Fibroblast of the aortic adventitia (primary cell): ENCODE measurements around the gene MVB12B. TPM values are rescaled to one million over a fixed set of nuclear protein-coding genes. Genes with fewer than 3 reads are reported as not detected.

Experiments
- DNase-seq: peaks from one replicate; pipeline ENCODE4 v3.0.0-alpha.2; 2010; ENCODE audit warnings: low read depth
- H3K4me3 ChIP-seq: 2 replicates; pipeline ENCODE4 v1.5.1; 2011; ENCODE audit warnings: low read depth, mild to moderate bottlenecking, control low read depth, low read length, moderate library complexity
- total RNA-seq: library from RNA; depleted of rRNA; stranded (reverse); fragments of >200 nt; gene quantifications from 2 replicates; pipeline ENCODE4 v1.2.3, GENCODE V29; 2012; ENCODE audit warnings: low replicate concordance
- TF ChIP-seq, protein P1 (sequence below): IDR thresholded peaks from 2 replicates; pipeline ENCODE4 v1.5.1; 2011; ENCODE audit warnings: mild to moderate bottlenecking, low read length, control low read depth, inconsistent platforms; ENCODE audit not compliant: insufficient read depth

The MVB12B gene
- total RNA-seq, 1 donor: 3.5 TPM

- TF ChIP-seq, protein P1, sequence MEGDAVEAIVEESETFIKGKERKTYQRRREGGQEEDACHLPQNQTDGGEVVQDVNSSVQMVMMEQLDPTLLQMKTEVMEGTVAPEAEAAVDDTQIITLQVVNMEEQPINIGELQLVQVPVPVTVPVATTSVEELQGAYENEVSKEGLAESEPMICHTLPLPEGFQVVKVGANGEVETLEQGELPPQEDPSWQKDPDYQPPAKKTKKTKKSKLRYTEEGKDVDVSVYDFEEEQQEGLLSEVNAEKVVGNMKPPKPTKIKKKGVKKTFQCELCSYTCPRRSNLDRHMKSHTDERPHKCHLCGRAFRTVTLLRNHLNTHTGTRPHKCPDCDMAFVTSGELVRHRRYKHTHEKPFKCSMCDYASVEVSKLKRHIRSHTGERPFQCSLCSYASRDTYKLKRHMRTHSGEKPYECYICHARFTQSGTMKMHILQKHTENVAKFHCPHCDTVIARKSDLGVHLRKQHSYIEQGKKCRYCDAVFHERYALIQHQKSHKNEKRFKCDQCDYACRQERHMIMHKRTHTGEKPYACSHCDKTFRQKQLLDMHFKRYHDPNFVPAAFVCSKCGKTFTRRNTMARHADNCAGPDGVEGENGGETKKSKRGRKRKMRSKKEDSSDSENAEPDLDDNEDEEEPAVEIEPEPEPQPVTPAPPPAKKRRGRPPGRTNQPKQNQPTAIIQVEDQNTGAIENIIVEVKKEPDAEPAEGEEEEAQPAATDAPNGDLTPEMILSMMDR: no peak
- H3K4me3 ChIP-seq: no peak overlapping the region
- DNase-seq: no peak
Observed at GRCh38 chr9:126381195-126381594, 54.6 kb downstream of the MVB12B start.

DNA sequence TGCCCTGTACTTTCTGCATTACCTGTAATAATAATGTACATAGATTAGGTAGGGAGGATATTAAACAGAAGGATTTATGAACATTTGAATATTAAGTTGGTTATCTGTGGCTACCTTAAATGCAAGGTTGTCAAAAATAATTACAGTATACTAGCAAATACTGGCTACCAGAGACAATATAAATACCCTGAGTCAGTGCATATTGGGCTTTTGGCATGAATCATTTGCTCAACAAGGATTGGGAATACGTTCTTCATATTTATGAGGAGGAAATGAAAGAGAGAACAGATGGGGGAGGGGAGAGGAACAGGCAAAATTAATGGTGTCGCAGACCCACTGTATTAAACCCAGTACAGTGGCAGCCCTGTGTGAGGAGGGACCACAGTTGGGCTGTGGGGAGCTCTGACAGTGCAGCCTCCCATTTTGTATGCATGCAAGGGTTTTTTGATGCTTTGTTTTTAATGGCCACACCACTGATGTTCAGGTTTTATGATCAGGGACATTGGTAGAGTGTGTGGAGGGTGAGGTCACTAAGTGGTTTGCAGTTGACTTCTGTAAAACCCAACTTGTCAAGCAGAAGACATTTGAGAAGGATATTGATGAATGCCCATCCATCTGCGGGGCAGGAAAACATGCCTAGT lies 56.9 kb downstream of the MVB12B start:
- DNase-seq: no peak
- TF ChIP-seq, protein P1: no peak
- no peak overlapping the region for H3K4me3 ChIP-seq

- DNase-seq: no peak
Observed at GRCh38 chr9:126384926-126385325, 58.3 kb downstream of the MVB12B start.

DNA sequence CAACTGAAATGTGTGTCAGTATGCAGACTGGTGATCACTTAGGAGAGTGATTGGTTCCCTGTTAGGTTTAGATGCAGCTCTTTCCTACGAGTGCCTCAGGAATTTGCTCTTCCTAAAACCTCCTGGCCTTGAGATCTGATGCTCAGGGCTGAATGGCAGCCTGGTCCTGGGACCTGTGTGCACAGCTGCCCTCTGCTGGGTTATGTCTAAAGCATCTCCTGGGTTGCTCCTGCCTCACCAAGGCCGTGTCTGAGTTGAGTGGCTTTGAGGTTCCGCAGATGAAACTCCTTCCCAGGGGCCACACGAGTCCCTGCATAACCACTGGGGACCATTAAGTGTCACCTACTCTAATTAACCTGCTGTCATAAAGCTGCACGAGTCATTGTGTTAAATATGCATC lies 59.5 kb downstream of the MVB12B start:
- DNase-seq: no peak
- no peak overlapping the region for H3K4me3 ChIP-seq
- TF ChIP-seq, protein P1: peak; percentile 21

More at GRCh38 chr9:126384926-126385325, 58.3 kb downstream of the MVB12B start:
- no peak overlapping the region for H3K4me3 ChIP-seq
- TF ChIP-seq, protein P1: no peak

DNA sequence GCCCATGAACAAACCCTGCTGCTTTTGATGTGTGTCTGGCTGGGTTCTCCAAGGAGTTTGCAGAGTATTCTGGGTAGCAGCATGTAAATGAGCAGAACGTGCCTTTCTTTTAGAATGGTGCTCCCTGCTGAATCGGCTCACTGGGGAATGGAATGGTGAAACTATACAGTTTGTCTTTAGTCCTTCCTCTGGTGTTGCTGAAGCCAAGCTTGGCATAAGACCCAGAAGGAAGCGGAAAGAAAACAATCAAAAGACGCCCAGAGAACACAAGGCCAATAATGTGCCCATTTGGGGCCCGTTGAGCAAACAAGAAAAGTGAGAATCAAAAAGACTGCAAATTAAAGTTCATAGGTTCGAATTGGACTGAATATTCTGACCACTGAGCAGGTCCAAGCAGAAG lies 60.1 kb downstream of the MVB12B start:
- DNase-seq: no peak
- no peak overlapping the region for H3K4me3 ChIP-seq
- TF ChIP-seq, protein P1: no peak

DNA sequence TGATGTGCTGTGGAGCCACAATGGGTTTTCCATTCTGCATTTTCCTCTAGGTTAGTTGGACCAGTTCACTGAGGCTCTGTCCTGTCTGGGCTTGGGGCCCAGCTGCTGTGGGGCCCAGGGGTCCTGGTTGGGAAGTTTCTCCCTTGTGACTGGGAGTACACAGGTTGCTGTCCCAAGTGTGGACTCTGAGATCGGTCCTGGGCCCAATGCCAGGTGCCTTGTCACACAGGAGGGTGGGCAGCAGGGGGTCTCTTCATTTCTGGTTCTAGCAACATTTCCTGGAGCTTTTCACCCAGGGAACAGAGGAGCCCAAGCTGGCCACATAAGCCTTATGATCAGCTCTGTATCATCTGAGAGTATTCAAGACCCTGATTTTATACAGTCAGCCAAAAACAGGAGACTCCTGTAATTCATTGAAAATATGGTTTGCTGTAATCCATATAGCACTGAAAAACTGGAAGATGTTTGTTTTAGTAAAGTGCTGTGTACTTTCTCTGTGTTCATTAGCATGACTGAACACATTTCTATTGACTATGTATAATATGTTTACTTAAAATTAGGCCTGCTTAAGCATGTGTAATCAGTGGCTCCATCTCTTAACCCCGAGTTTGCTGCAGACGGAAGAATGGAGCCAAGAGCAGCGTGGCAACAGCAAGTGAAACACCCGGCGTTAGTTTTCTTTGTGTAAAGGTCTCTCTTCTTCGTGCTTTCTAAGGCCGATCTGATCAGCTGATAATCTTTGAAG lies 62.5 kb downstream of the MVB12B start:
- TF ChIP-seq, protein P1: no peak
- no peak for DNase-seq
- H3K4me3 ChIP-seq: no peak overlapping the region
